HG03066 (cell line): ENCODE data around the gene CPN1.
"Not testable (repeated sequence)": the region's sequence is repeated elsewhere in the genome, so short reads cannot be mapped to it uniquely, and the experiment has no call there.

ENCODE experiments used
- ATAC-seq: cut with Tn5 transposase; IDR thresholded peaks from one replicate; pipeline ENCODE4 v1.9.1; 2021; ENCODE audit warnings: low read depth; ENCODE audit not compliant: unreplicated experiment

Gene CPN1

GRCh38 chr10:100025576-100025975, 56.1 kb downstream of the CPN1 start:
- ATAC-seq: no peak

GRCh38 chr10:100024748-100025147, 56.9 kb downstream of the CPN1 start:
- ATAC-seq: no peak

- ATAC-seq: no peak
Observed at GRCh38 chr10:100022403-100022802, 59.3 kb downstream of the CPN1 start.

- no peak for ATAC-seq
Observed at GRCh38 chr10:100021322-100021721, 60.3 kb downstream of the CPN1 start.

- no peak for ATAC-seq
Observed at GRCh38 chr10:100020886-100021253, 60.8 kb downstream of the CPN1 start.

- ATAC-seq: peak; percentile 71
Observed at GRCh38 chr10:100020142-100020885, 61.4 kb downstream of the CPN1 start.

GRCh38 chr10:100019787-100020141, 61.9 kb downstream of the CPN1 start:
- no peak for ATAC-seq

GRCh38 chr10:100014071-100014762, 67.5 kb downstream of the CPN1 start:
- ATAC-seq: peak; percentile 71

- ATAC-seq: no peak
Observed at GRCh38 chr10:100013621-100014020, 68.0 kb downstream of the CPN1 start.

GRCh38 chr10:100011906-100012305, 69.8 kb downstream of the CPN1 start:
- not testable (repeated sequence) for ATAC-seq

GRCh38 chr10:100009793-100010676, 71.6 kb downstream of the CPN1 start, which contains the start of gene DNMBP:
TSS of gene DNMBP (minus strand) at chr10:100009947. CDS start at chr10:99972124, 37,823 bp downstream.
- ATAC-seq: peak; percentile 51

GRCh38 chr10:100009283-100009792, 72.3 kb downstream of the CPN1 start:
- peak; percentile 37 for ATAC-seq

GRCh38 chr10:100008708-100009282, 72.9 kb downstream of the CPN1 start:
- no peak for ATAC-seq

GRCh38 chr10:100008142-100008522, 73.5 kb downstream of the CPN1 start:
- ATAC-seq: no peak

GRCh38 chr10:100007231-100008141, 74.2 kb downstream of the CPN1 start:
- no peak for ATAC-seq

- no peak for ATAC-seq
Observed at GRCh38 chr10:100006243-100006886, 75.3 kb downstream of the CPN1 start.

- no peak for ATAC-seq
Observed at GRCh38 chr10:100004805-100005510, 76.7 kb downstream of the CPN1 start.

- ATAC-seq: no peak
Observed at GRCh38 chr10:100000109-100000644, 81.5 kb downstream of the CPN1 start.
